B cell (primary cell): ENCODE results near the gene VPS26A. TPM values are rescaled to one million over a fixed set of nuclear protein-coding genes. Genes with fewer than 3 reads are reported as not detected.

ENCODE experiments used
- ATAC-seq: fragments of 200-7000 bp; cut with Tn5 transposase; one replicate; pipeline ENCODE4 v1.10.0; 2021; ENCODE audit warnings: low read depth, mild to moderate bottlenecking, moderate number of reproducible peaks, moderate library complexity
- CTCF ChIA-PET: fragments of 350-600 bp; sonication (Branson Sonifier 250); formaldehyde crosslinking; loops from one replicate; lab custom pipeline; 2021; ENCODE audit warnings: antibody characterized with exemption, inconsistent platforms; lab: Charles Lee
- POLR2A ChIA-PET: fragments of 350-600 bp; sonication (Branson Sonifier 250); formaldehyde crosslinking; loops from one replicate; lab custom pipeline; 2021; ENCODE audit warnings: antibody characterized with exemption; lab: Charles Lee
- DNase-seq: peaks from one replicate; pipeline ENCODE4 v3.0.0; 2013
- H2AFZ ChIP-seq: 2 replicates; pipeline ENCODE4 v1.6.1; 2012; ENCODE audit warnings: mild to moderate bottlenecking, low read depth, low read length; ENCODE audit not compliant: insufficient read depth, poor library complexity, severe bottlenecking
- H3K27ac ChIP-seq, 2 donors: 1 replicate in 1 of 2; 2 replicates in 1 of 2; pipeline ENCODE4 v1.5.1; 2012 to 2013; ENCODE audit warnings: low read length in 2 of 2, mild to moderate bottlenecking in 2 of 2, moderate library complexity in 1 of 2
- H3K27me3 ChIP-seq, 4 experiments: fragments of 200-600 bp in 1 of 4; sonication (generic) in 1 of 4; replicated peaks in 1 of 4; 1 replicate in 2 of 4; 2 replicates in 2 of 4; pipeline versions ENCODE4 v1.6.1 to v1.7.0; 2013 to 2016; ENCODE audit warnings: low read length in 3 of 4, mild to moderate bottlenecking in 2 of 4, mixed read lengths in 1 of 4, moderate library complexity in 1 of 4; ENCODE audit not compliant: insufficient read depth in 4 of 4, control insufficient read depth in 3 of 4; ENCODE audit errors: control extremely low read depth in 1 of 4
- H3K36me3 ChIP-seq, 2 experiments: replicated peaks in 1 of 2; 1 replicate in 1 of 2; 2 replicates in 1 of 2; pipeline versions ENCODE4 v1.6.1 to v1.7.1; 2013; ENCODE audit warnings: low read length in 1 of 2; ENCODE audit not compliant: insufficient read depth in 2 of 2, control insufficient read depth in 1 of 2; ENCODE audit errors: control extremely low read depth in 1 of 2, extremely low read depth in 1 of 2
- H3K4me1 ChIP-seq, 2 donors: fragments of 200-600 bp in 1 of 2; sonication (generic) in 1 of 2; 1 replicate in 1 of 2; 2 replicates in 1 of 2; pipeline versions ENCODE4 v1.5.1 to v1.6.1; 2013 to 2017; ENCODE audit warnings: low read length in 2 of 2; ENCODE audit not compliant: control insufficient read depth in 2 of 2, insufficient read depth in 2 of 2
- H3K4me2 ChIP-seq: replicated peaks from 2 replicates; pipeline ENCODE3; 2012; ENCODE audit warnings: mild to moderate bottlenecking, low read depth, low read length; ENCODE audit not compliant: poor library complexity, severe bottlenecking
- H3K4me3 ChIP-seq, 5 experiments: fragments of 200-600 bp in 1 of 5; sonication (generic) in 1 of 5; 1 replicate in 3 of 5; 2 replicates in 2 of 5; pipeline versions ENCODE4 v1.5.1 to v1.7.0; 2011 to 2016; ENCODE audit warnings: low read length in 4 of 5, mild to moderate bottlenecking in 4 of 5, low read depth in 2 of 5, control low read depth in 1 of 5, moderate library complexity in 1 of 5; ENCODE audit not compliant: insufficient read depth in 1 of 5; ENCODE audit errors: control extremely low read depth in 1 of 5, extremely low read depth in 1 of 5
- H3K79me2 ChIP-seq: fragments of 200-600 bp; sonication (generic); one replicate; pipeline ENCODE4 v1.6.0; 2016; ENCODE audit warnings: low read length; ENCODE audit not compliant: control insufficient read depth, insufficient read depth
- H3K9ac ChIP-seq: fragments of 200-600 bp; sonication (generic); 2 replicates; pipeline ENCODE4 v1.6.1; 2017; ENCODE audit warnings: mild to moderate bottlenecking, low read length, moderate library complexity
- H3K9me3 ChIP-seq, 3 donors: one replicate each; pipeline versions ENCODE4 v1.6.1 to v1.7.1; 2013; ENCODE audit warnings: low read length in 2 of 3; ENCODE audit not compliant: control insufficient read depth in 2 of 3, insufficient read depth in 1 of 3; ENCODE audit errors: control extremely low read depth in 1 of 3
- H4K20me1 ChIP-seq: 2 replicates; pipeline ENCODE4 v1.6.0; 2012; ENCODE audit warnings: mild to moderate bottlenecking, low read length; ENCODE audit not compliant: insufficient read depth, control insufficient read depth, poor library complexity, severe bottlenecking
- H3K27ac Mint-ChIP-seq: one replicate; pipeline ENCODE4 v1.8.0; 2021; ENCODE audit warnings: mixed read lengths
- H3K27me3 Mint-ChIP-seq: one replicate; pipeline ENCODE4 v1.8.0; 2021; ENCODE audit warnings: mixed read lengths
- H3K4me1 Mint-ChIP-seq: one replicate; pipeline ENCODE4 v1.8.0; 2021; ENCODE audit warnings: mixed read lengths
- H3K4me3 Mint-ChIP-seq: one replicate; pipeline ENCODE4 v1.8.0; 2021; ENCODE audit warnings: mixed read lengths
- H3K9me3 Mint-ChIP-seq: one replicate; pipeline ENCODE4 v1.8.0; 2022; ENCODE audit warnings: mixed read lengths; ENCODE audit not compliant: insufficient read depth
- EZH2 ChIP-seq: IDR thresholded peaks from 2 replicates; pipeline ENCODE4 v1.6.1; 2012; ENCODE audit warnings: borderline replicate concordance, low read depth, mild to moderate bottlenecking, moderate library complexity, low read length; ENCODE audit not compliant: insufficient read depth, poor library complexity, severe bottlenecking
- WGBS: methylation state at CpG from one replicate; pipeline ENCODE4 v1.1.5; 2013; ENCODE audit warnings: missing lambda C conversion rate; ENCODE audit not compliant: insufficient coverage; 5-methylcytosine and 5-hydroxymethylcytosine counted together
- intact Hi-C: fragments of 100-400 bp; cut with micrococcal nuclease; formaldehyde crosslinking; loops from one replicate; pipeline ENCODE4 v1.10.0; 2022
- polyA plus RNA-seq: library from polyadenylated mRNA; depleted of rRNA; stranded (reverse); fragments of >200 nt; gene quantifications from 2 replicates; pipeline ENCODE4 v1.2.3, GENCODE V29; 2012
- total RNA-seq, 2 donors: library from RNA; stranded (reverse); fragments of 120-200 nt in 1 of 2; gene quantifications; 1 replicate in 1 of 2; 2 replicates in 1 of 2; pipeline versions ENCODE4 v1.2.3 to v1.2.4, GENCODE V29; 2013 to 2022
- TF ChIP-seq, protein P1 (sequence below): fragments of 200-600 bp; IDR thresholded peaks from one replicate; pipeline ENCODE4 v1.8.0; 2022; ENCODE audit warnings: antibody characterized with exemption, mild to moderate bottlenecking

VPS26A gene
- total and polyA plus RNA-seq, 2 donors (not counting 1 experiment from before 2014, with no cell fraction given) = 5.0 to 29.9 TPM

DNA sequence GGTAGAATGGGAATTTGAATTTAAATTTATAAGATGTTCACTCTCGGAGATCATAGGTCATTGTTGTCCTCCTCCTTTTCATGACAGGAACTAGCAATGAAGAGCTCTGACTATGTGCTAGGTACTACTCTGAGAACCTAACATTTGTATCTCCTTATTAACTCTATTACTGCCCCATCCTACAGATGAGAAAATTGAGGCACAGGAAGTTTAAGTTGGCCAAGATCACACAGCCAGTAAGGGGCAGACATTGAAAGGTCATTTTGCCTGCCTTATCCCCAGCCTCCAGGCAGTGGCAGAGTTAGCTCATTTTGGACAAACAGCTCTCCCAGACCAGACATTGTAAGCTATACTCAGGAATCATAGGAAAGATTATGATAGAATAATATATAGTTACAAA lies 30.0 kb upstream of the VPS26A start:
- Mint-ChIP-seq H3K4me1 (peaks cover 34% of the 10 kb centered on the region), H3K4me3 (no peak overlapping the region), H3K27ac (no peak overlapping the region), H3K27me3 (no peaks in the 10 kb centered on the region), H3K9me3 (no peaks in the 10 kb centered on the region)
- H3K4me1 ChIP-seq = peaks cover 29 to 33% of the 10 kb centered on the region in 2 donors
- ChIA-PET POLR2A (no interaction called here), CTCF (interaction anchor here (0.7 to 11.8 kb wide), 23 partner anchors 8 to 299 kb away, joined by 3 to 197 read pairs (median 4); partner anchors contain the start of gene DDX21)
- H3K36me3 ChIP-seq = no peaks in the 10 kb centered on the region
- no peaks in the 10 kb centered on the region for H4K20me1 ChIP-seq
- TF ChIP-seq EZH2 = no peak
- TF ChIP-seq, protein P1, sequence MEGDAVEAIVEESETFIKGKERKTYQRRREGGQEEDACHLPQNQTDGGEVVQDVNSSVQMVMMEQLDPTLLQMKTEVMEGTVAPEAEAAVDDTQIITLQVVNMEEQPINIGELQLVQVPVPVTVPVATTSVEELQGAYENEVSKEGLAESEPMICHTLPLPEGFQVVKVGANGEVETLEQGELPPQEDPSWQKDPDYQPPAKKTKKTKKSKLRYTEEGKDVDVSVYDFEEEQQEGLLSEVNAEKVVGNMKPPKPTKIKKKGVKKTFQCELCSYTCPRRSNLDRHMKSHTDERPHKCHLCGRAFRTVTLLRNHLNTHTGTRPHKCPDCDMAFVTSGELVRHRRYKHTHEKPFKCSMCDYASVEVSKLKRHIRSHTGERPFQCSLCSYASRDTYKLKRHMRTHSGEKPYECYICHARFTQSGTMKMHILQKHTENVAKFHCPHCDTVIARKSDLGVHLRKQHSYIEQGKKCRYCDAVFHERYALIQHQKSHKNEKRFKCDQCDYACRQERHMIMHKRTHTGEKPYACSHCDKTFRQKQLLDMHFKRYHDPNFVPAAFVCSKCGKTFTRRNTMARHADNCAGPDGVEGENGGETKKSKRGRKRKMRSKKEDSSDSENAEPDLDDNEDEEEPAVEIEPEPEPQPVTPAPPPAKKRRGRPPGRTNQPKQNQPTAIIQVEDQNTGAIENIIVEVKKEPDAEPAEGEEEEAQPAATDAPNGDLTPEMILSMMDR = no peak
- H3K4me2 ChIP-seq = no peak overlapping the region
- DNase-seq (no peak), ATAC-seq (no peak)
- peaks cover 59% of the 10 kb centered on the region for H3K79me2 ChIP-seq
- intact Hi-C loops = loop anchor here (1.0 to 10.0 kb wide), 6 partner anchors 29 to 369 kb away; partner anchors contain the start of genes CCAR1 and KIFBP
- H3K27ac ChIP-seq = no peak overlapping the region
- 100% methylated on average over 1 of the region's 1 CpG for WGBS
- no peaks in the 10 kb centered on the region for H3K27me3 ChIP-seq
- H3K9ac ChIP-seq = no peak overlapping the region
- H3K4me3 ChIP-seq = no peak overlapping the region
- H3K9me3 ChIP-seq = no peaks in the 10 kb centered on the region
- peak overlapping the region; percentile 37 for H2AFZ ChIP-seq

DNA sequence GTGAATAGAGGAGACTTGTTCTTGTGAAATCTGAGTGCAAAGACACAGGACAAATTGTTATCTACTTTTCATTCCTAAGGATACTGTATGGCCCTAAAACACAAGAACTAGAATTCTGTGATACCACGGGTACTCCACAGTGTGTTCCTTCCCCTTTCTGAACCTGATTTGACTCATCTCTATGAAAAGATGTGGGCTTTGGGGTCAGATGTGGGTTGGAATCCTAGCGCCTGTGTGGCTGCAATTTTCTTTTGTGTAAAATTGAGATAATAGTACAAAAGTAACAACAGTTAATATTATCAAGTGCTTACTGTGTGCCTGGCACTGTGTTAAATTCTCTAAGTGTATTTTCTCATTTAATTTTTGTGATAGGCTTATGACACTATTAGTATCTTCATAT lies 27.9 kb upstream of the VPS26A start:
- no peak overlapping the region for H3K4me2 ChIP-seq
- H3K9me3 ChIP-seq = no peaks in the 10 kb centered on the region
- H3K9me3 Mint-ChIP-seq = no peaks in the 10 kb centered on the region
- peaks cover 0 to 10% of the 10 kb centered on the region in 2 experiments for H3K36me3 ChIP-seq
- no peaks in the 10 kb centered on the region for H4K20me1 ChIP-seq
- no peak for ATAC-seq
- H3K4me1 ChIP-seq = peaks cover 9 to 13% of the 10 kb centered on the region in 2 donors
- DNase-seq = no peak
- CTCF ChIA-PET = interaction anchor here (1.4 to 11.8 kb wide), 5 partner anchors 16 to 140 kb away, joined by 5 to 197 read pairs (median 12); partner anchors contain the start of gene DDX21
- H3K4me1 Mint-ChIP-seq = peaks cover 14% of the 10 kb centered on the region
- WGBS = no CpG with 5 or more reads among the region's 2 CpGs
- TF ChIP-seq EZH2 = no peak
- TF ChIP-seq, protein P1 = no peak
- POLR2A ChIA-PET = interaction anchor here (0.6 kb wide), 1 partner anchor 8 kb away, joined by 8 read pairs; the partner anchor contains the start of gene SRGN
- H3K79me2 ChIP-seq = peaks cover 47% of the 10 kb centered on the region
- no peaks in the 10 kb centered on the region for H3K27me3 Mint-ChIP-seq
- no peak overlapping the region for H3K9ac ChIP-seq
- H3K27ac Mint-ChIP-seq = no peak overlapping the region
- no peak overlapping the region for H3K4me3 Mint-ChIP-seq
- no peak overlapping the region for H3K27ac ChIP-seq
- H3K4me3 ChIP-seq = no peak overlapping the region
- no peak overlapping the region for H2AFZ ChIP-seq
- intact Hi-C loops = loop anchor here (10.0 kb wide), 1 partner anchor 371 kb away; the partner anchor contains the start of gene CCAR1
- no peaks in the 10 kb centered on the region for H3K27me3 ChIP-seq
